H1 (cell line): ENCODE measurements around the gene THAP2. TPM values are rescaled to one million over a fixed set of nuclear protein-coding genes. Genes with fewer than 3 reads are reported as not detected.

Experiments
- polyA plus RNA-seq, 7 experiments: library from polyadenylated mRNA; depleted of rRNA in 3 of 7; stranded (reverse) in 5 of 7; unstranded in 2 of 7; fragments of >200 nt in 5 of 7; fragments of 200-250 nt in 2 of 7; gene quantifications; 1 replicate in 5 of 7; 2 replicates in 1 of 7; 4 replicates in 1 of 7; pipeline versions ENCODE4 v1.2.1 to v1.2.3, GENCODE V29; 2011 to 2013; ENCODE audit warnings: missing spikeins in 2 of 7, mixed read lengths in 2 of 7
- total RNA-seq: library from RNA; stranded (reverse); fragmentation: NEBNext Ultra II Directional; extraction: Animal tissue kit (Norgen Biotek cat#: 25700); gene quantifications from 2 replicates; pipeline ENCODE4 v1.2.1, GENCODE V29; 2021
- TF ChIP-seq, protein P1 (sequence below), 3 experiments: IDR thresholded peaks; 1 replicate in 2 of 3; 2 replicates in 1 of 3; pipeline versions ENCODE4 v1.5.1 to v1.6.1; 2011; ENCODE audit warnings: low read length in 3 of 3, mild to moderate bottlenecking in 3 of 3, inconsistent platforms in 2 of 3, low read depth in 1 of 3, moderate library complexity in 1 of 3; ENCODE audit not compliant: insufficient read depth in 1 of 3; ENCODE audit errors: control extremely low read depth in 1 of 3

The THAP2 gene
- total and polyA plus RNA-seq, 2 of the 8 experiments (the other 6 are each of a cell fraction or from before 2014, with no cell fraction given) = 1.8 to 5.3 TPM

- TF ChIP-seq, protein P1, sequence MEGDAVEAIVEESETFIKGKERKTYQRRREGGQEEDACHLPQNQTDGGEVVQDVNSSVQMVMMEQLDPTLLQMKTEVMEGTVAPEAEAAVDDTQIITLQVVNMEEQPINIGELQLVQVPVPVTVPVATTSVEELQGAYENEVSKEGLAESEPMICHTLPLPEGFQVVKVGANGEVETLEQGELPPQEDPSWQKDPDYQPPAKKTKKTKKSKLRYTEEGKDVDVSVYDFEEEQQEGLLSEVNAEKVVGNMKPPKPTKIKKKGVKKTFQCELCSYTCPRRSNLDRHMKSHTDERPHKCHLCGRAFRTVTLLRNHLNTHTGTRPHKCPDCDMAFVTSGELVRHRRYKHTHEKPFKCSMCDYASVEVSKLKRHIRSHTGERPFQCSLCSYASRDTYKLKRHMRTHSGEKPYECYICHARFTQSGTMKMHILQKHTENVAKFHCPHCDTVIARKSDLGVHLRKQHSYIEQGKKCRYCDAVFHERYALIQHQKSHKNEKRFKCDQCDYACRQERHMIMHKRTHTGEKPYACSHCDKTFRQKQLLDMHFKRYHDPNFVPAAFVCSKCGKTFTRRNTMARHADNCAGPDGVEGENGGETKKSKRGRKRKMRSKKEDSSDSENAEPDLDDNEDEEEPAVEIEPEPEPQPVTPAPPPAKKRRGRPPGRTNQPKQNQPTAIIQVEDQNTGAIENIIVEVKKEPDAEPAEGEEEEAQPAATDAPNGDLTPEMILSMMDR (IDR thresholded peaks at IDR 0.05; ENCODE audit: control extremely low read depth in 1 of 3, insufficient read depth in 1 of 3, low read depth in 1 of 3, low read length in 3 of 3) = no peak
- TF ChIP-seq, all 59 proteins: peak for 0
Observed at GRCh38 chr12:71626098-71626497, 38.0 kb upstream of the THAP2 start (continued).
